Measurements from ENCODE around the gene SLBP.

SLBP gene

GRCh38 chr4:1755297-1755696 lies 43.2 kb upstream of the SLBP start:
- Histone ChIP-seq H3K36me3 (ENCODE audit: control insufficient read depth in 2 of 2, insufficient read depth in 2 of 2, low read length in 2 of 2) (no peaks in the 10 kb centered on the region), H3K4me3 (ENCODE audit: low read length in 2 of 2) (no peak overlapping the region), H3K4me1 (ENCODE audit: control insufficient read depth in 2 of 2, insufficient read depth in 2 of 2, low read length in 2 of 2) (peaks cover 6 to 11% of the 10 kb centered on the region in 2 donors), H3K27ac (ENCODE audit: low read depth in 2 of 2, low read length in 2 of 2) (no peak overlapping the region), H3K27me3 (ENCODE audit: control insufficient read depth in 2 of 2, insufficient read depth in 2 of 2, low read length in 2 of 2) (no peaks in the 10 kb centered on the region), H3K9me3 (ENCODE audit: control insufficient read depth in 2 of 2, low read length in 2 of 2) (no peaks in the 10 kb centered on the region), H3K9ac (ENCODE audit: low read depth in 1 of 2, low read length in 2 of 2) (no peak overlapping the region)

- H3K36me3 ChIP-seq (ENCODE audit: control insufficient read depth in 2 of 2, insufficient read depth in 2 of 2, low read length in 2 of 2), result no peaks in the 10 kb centered on the region
- H3K4me1 ChIP-seq (ENCODE audit: control insufficient read depth in 2 of 2, insufficient read depth in 2 of 2, low read length in 2 of 2), result peaks cover 6 to 11% of the 10 kb centered on the region in 2 donors
- H3K27ac ChIP-seq (ENCODE audit: low read depth in 2 of 2, low read length in 2 of 2), result no peak overlapping the region
- H3K4me3 ChIP-seq (ENCODE audit: low read length in 2 of 2), result no peak overlapping the region
- no peaks in the 10 kb centered on the region for H3K9me3 ChIP-seq (ENCODE audit: control insufficient read depth in 2 of 2, low read length in 2 of 2)
- no peak overlapping the region for H3K9ac ChIP-seq (ENCODE audit: low read depth in 1 of 2, low read length in 2 of 2)
- no peaks in the 10 kb centered on the region for H3K27me3 ChIP-seq (ENCODE audit: control insufficient read depth in 2 of 2, insufficient read depth in 2 of 2, low read length in 2 of 2)
Observed at GRCh38 chr4:1754336-1754735, 42.2 kb upstream of the SLBP start.

- Histone ChIP-seq H3K9ac (ENCODE audit: low read depth in 1 of 2, low read length in 2 of 2) (no peak overlapping the region), H3K4me3 (ENCODE audit: low read length in 2 of 2) (no peak overlapping the region), H3K4me1 (ENCODE audit: control insufficient read depth in 2 of 2, insufficient read depth in 2 of 2, low read length in 2 of 2) (peaks cover 6 to 11% of the 10 kb centered on the region in 2 donors), H3K27ac (ENCODE audit: low read depth in 2 of 2, low read length in 2 of 2) (no peak overlapping the region), H3K27me3 (ENCODE audit: control insufficient read depth in 2 of 2, insufficient read depth in 2 of 2, low read length in 2 of 2) (no peaks in the 10 kb centered on the region), H3K9me3 (ENCODE audit: control insufficient read depth in 2 of 2, low read length in 2 of 2) (no peaks in the 10 kb centered on the region), H3K36me3 (ENCODE audit: control insufficient read depth in 2 of 2, insufficient read depth in 2 of 2, low read length in 2 of 2) (no peaks in the 10 kb centered on the region)
Observed at GRCh38 chr4:1753697-1754311, 41.7 kb upstream of the SLBP start.

- Histone ChIP-seq H3K27me3 (ENCODE audit: control insufficient read depth in 2 of 2, insufficient read depth in 2 of 2, low read length in 2 of 2) (no peaks in the 10 kb centered on the region), H3K4me1 (ENCODE audit: control insufficient read depth in 2 of 2, insufficient read depth in 2 of 2, low read length in 2 of 2) (peaks cover 9 to 11% of the 10 kb centered on the region in 2 donors), H3K4me3 (ENCODE audit: low read length in 2 of 2) (no peak overlapping the region), H3K9ac (ENCODE audit: low read depth in 1 of 2, low read length in 2 of 2) (no peak overlapping the region), H3K9me3 (ENCODE audit: control insufficient read depth in 2 of 2, low read length in 2 of 2) (no peaks in the 10 kb centered on the region), H3K27ac (ENCODE audit: low read depth in 2 of 2, low read length in 2 of 2) (no peak overlapping the region), H3K36me3 (ENCODE audit: control insufficient read depth in 2 of 2, insufficient read depth in 2 of 2, low read length in 2 of 2) (no peaks in the 10 kb centered on the region)
Observed at GRCh38 chr4:1753294-1753696, 41.2 kb upstream of the SLBP start.

GRCh38 chr4:1752284-1753041 lies 40.3 kb upstream of the SLBP start:
- H3K4me1 ChIP-seq (ENCODE audit: control insufficient read depth in 2 of 2, insufficient read depth in 2 of 2, low read length in 2 of 2), result peaks cover 10 to 11% of the 10 kb centered on the region in 2 donors
- no peaks in the 10 kb centered on the region for H3K36me3 ChIP-seq (ENCODE audit: control insufficient read depth in 2 of 2, insufficient read depth in 2 of 2, low read length in 2 of 2)
- H3K4me3 ChIP-seq (ENCODE audit: low read length in 2 of 2), result peak overlapping the region in 1 of 2 donors; percentile 26
- H3K27ac ChIP-seq (ENCODE audit: low read depth in 2 of 2, low read length in 2 of 2), result no peak overlapping the region
- H3K27me3 ChIP-seq (ENCODE audit: control insufficient read depth in 2 of 2, insufficient read depth in 2 of 2, low read length in 2 of 2), result no peaks in the 10 kb centered on the region
- H3K9ac ChIP-seq (ENCODE audit: low read depth in 1 of 2, low read length in 2 of 2), result peak overlapping the region in 1 of 2 donors; percentile 38
- H3K9me3 ChIP-seq (ENCODE audit: control insufficient read depth in 2 of 2, low read length in 2 of 2), result no peaks in the 10 kb centered on the region

GRCh38 chr4:1751919-1752283 lies 39.8 kb upstream of the SLBP start:
- Histone ChIP-seq H3K36me3 (ENCODE audit: control insufficient read depth in 2 of 2, insufficient read depth in 2 of 2, low read length in 2 of 2) (no peaks in the 10 kb centered on the region), H3K4me3 (ENCODE audit: low read length in 2 of 2) (peak overlapping the region in 1 of 2 donors; percentile 26), H3K27me3 (ENCODE audit: control insufficient read depth in 2 of 2, insufficient read depth in 2 of 2, low read length in 2 of 2) (no peaks in the 10 kb centered on the region), H3K4me1 (ENCODE audit: control insufficient read depth in 2 of 2, insufficient read depth in 2 of 2, low read length in 2 of 2) (peaks cover 10 to 11% of the 10 kb centered on the region in 2 donors), H3K9ac (ENCODE audit: low read depth in 1 of 2, low read length in 2 of 2) (peak overlapping the region in 1 of 2 donors; percentile 38), H3K9me3 (ENCODE audit: control insufficient read depth in 2 of 2, low read length in 2 of 2) (no peaks in the 10 kb centered on the region), H3K27ac (ENCODE audit: low read depth in 2 of 2, low read length in 2 of 2) (no peak overlapping the region)

- H3K4me1 ChIP-seq (ENCODE audit: control insufficient read depth in 2 of 2, insufficient read depth in 2 of 2, low read length in 2 of 2), result peaks cover 10 to 11% of the 10 kb centered on the region in 2 donors
- H3K9ac ChIP-seq (ENCODE audit: low read depth in 1 of 2, low read length in 2 of 2), result no peak overlapping the region
- H3K36me3 ChIP-seq (ENCODE audit: control insufficient read depth in 2 of 2, insufficient read depth in 2 of 2, low read length in 2 of 2), result no peaks in the 10 kb centered on the region
- H3K9me3 ChIP-seq (ENCODE audit: control insufficient read depth in 2 of 2, low read length in 2 of 2), result no peaks in the 10 kb centered on the region
- no peak overlapping the region for H3K4me3 ChIP-seq (ENCODE audit: low read length in 2 of 2)
- no peak overlapping the region for H3K27ac ChIP-seq (ENCODE audit: low read depth in 2 of 2, low read length in 2 of 2)
- no peaks in the 10 kb centered on the region for H3K27me3 ChIP-seq (ENCODE audit: control insufficient read depth in 2 of 2, insufficient read depth in 2 of 2, low read length in 2 of 2)
Observed at GRCh38 chr4:1751155-1751918, 39.2 kb upstream of the SLBP start.

GRCh38 chr4:1750381-1751154 lies 38.4 kb upstream of the SLBP start:
- no peaks in the 10 kb centered on the region for H3K27me3 ChIP-seq (ENCODE audit: control insufficient read depth in 2 of 2, insufficient read depth in 2 of 2, low read length in 2 of 2)
- H3K9ac ChIP-seq (ENCODE audit: low read depth in 1 of 2, low read length in 2 of 2), result no peak overlapping the region
- H3K9me3 ChIP-seq (ENCODE audit: control insufficient read depth in 2 of 2, low read length in 2 of 2), result no peaks in the 10 kb centered on the region
- H3K27ac ChIP-seq (ENCODE audit: low read depth in 2 of 2, low read length in 2 of 2), result no peak overlapping the region
- H3K4me1 ChIP-seq (ENCODE audit: control insufficient read depth in 2 of 2, insufficient read depth in 2 of 2, low read length in 2 of 2), result peaks cover 10 to 11% of the 10 kb centered on the region in 2 donors
- no peak overlapping the region for H3K4me3 ChIP-seq (ENCODE audit: low read length in 2 of 2)
- H3K36me3 ChIP-seq (ENCODE audit: control insufficient read depth in 2 of 2, insufficient read depth in 2 of 2, low read length in 2 of 2), result no peaks in the 10 kb centered on the region

GRCh38 chr4:1749826-1750225 lies 37.7 kb upstream of the SLBP start:
- Histone ChIP-seq H3K27me3 (ENCODE audit: control insufficient read depth in 2 of 2, insufficient read depth in 2 of 2, low read length in 2 of 2) (no peaks in the 10 kb centered on the region), H3K9ac (ENCODE audit: low read depth in 1 of 2, low read length in 2 of 2) (no peak overlapping the region), H3K36me3 (ENCODE audit: control insufficient read depth in 2 of 2, insufficient read depth in 2 of 2, low read length in 2 of 2) (no peaks in the 10 kb centered on the region), H3K4me1 (ENCODE audit: control insufficient read depth in 2 of 2, insufficient read depth in 2 of 2, low read length in 2 of 2) (peaks cover 10 to 11% of the 10 kb centered on the region in 2 donors), H3K4me3 (ENCODE audit: low read length in 2 of 2) (no peak overlapping the region), H3K9me3 (ENCODE audit: control insufficient read depth in 2 of 2, low read length in 2 of 2) (no peaks in the 10 kb centered on the region), H3K27ac (ENCODE audit: low read depth in 2 of 2, low read length in 2 of 2) (no peak overlapping the region)

Data from mucosa of rectum (tissue), 2 donors.